K562 (cell line): Measurements from ENCODE around the gene ADCY9. TPM values are rescaled to one million over a fixed set of nuclear protein-coding genes. Genes with fewer than 3 reads are reported as not detected.

Experiments
- ATAC-seq: fragments of 200-7000 bp; cut with Tn5 transposase; 3 replicates; pipeline ENCODE4 v1.9.1; 2020; ENCODE audit warnings: moderate library complexity
- BruUV-seq: library from RNA; stranded (reverse); fragments of 400-500 nt; replicated peaks from 2 replicates; lab custom pipeline; 2021; lab: Mats Ljungman, UMichigan
- CTCF ChIA-PET: fragments of 300-600 bp; formaldehyde crosslinking; extraction: SDS; loops from one replicate; lab custom pipeline; 2021; ENCODE audit warnings: low intra/inter-chr PET ratio; lab: Yijun Ruan, JAX
- POLR2A ChIA-PET: fragments of 300-600, 350-650 bp; sonication (Branson Sonifier 250); formaldehyde crosslinking; extraction: SDS; loops from one replicate; lab custom pipeline; 2021; ENCODE audit warnings: antibody characterized with exemption, inconsistent platforms; lab: Yijun Ruan, JAX
- DNase-seq, 4 experiments: peaks; one replicate each; pipeline versions ENCODE4 v3.0.0 to v3.0.0-alpha.2; 2011 to 2018; ENCODE audit warnings: low spot score in 3 of 4, mixed read lengths in 3 of 4; ENCODE audit errors: extremely low read depth in 1 of 4
- FAIRE-seq: peaks from 2 replicates; lab custom pipeline; 2011; peaks lifted over from hg19 to GRCh38; lab: Jason Lieb, UNC
- H2AFZ ChIP-seq: 2 replicates; pipeline ENCODE4 v1.6.0; 2011; ENCODE audit warnings: low read depth, low read length, control low read depth, inconsistent platforms
- H3K27ac ChIP-seq: fragments of 200-600 bp; 3 replicates; pipeline ENCODE4 v1.8.0; 2011; ENCODE audit warnings: low read depth, mild to moderate bottlenecking, control low read depth, inconsistent platforms, low read length, moderate library complexity, mixed read lengths; ENCODE audit errors: extremely low read depth
- H3K27me3 ChIP-seq, 2 experiments: fragments of 300-600 bp in 1 of 2; 2 replicates in 1 of 2; 3 replicates in 1 of 2; pipeline versions ENCODE4 v1.6.0 to v1.8.0; 2011; ENCODE audit warnings: inconsistent platforms in 2 of 2, low read length in 2 of 2, mild to moderate bottlenecking in 1 of 2, mixed read lengths in 1 of 2, moderate library complexity in 1 of 2; ENCODE audit not compliant: control insufficient read depth in 2 of 2, insufficient read depth in 2 of 2
- H3K36me3 ChIP-seq: fragments of 300-600 bp; 3 replicates; pipeline ENCODE4 v1.8.0; 2011; ENCODE audit warnings: mild to moderate bottlenecking, low read length, inconsistent platforms; ENCODE audit not compliant: control insufficient read depth, insufficient read depth
- H3K4me1 ChIP-seq, 2 experiments: fragments of 200-600 bp in 1 of 2; replicated peaks in 1 of 2; 2 replicates in 1 of 2; 3 replicates in 1 of 2; pipeline versions ENCODE4 v1.5.1 to v1.8.0; 2011; ENCODE audit warnings: inconsistent platforms in 2 of 2, low read length in 2 of 2, mild to moderate bottlenecking in 1 of 2, mixed read lengths in 1 of 2, moderate library complexity in 1 of 2; ENCODE audit not compliant: control insufficient read depth in 2 of 2, insufficient read depth in 2 of 2
- H3K4me2 ChIP-seq: 2 replicates; pipeline ENCODE4 v1.6.1; 2011; ENCODE audit warnings: low read length, control low read depth, inconsistent platforms, mixed read lengths; ENCODE audit not compliant: insufficient read depth
- H3K4me3 ChIP-seq: fragments of 200-600 bp; sonication (generic), shearing (Covaris generic); 2 replicates; pipeline ENCODE4 v1.5.1; 2016; ENCODE audit warnings: control low read depth, inconsistent platforms
- H3K79me2 ChIP-seq: fragments of 200-600 bp; 3 replicates; pipeline ENCODE4 v1.8.0; 2011; ENCODE audit warnings: low read length, inconsistent platforms; ENCODE audit not compliant: control insufficient read depth, insufficient read depth
- H3K9ac ChIP-seq, 2 experiments: 2 replicates each; pipeline versions ENCODE4 v1.6.0 to v1.6.1; 2011; ENCODE audit warnings: low read depth in 2 of 2, low read length in 2 of 2, control low read depth in 1 of 2, inconsistent platforms in 1 of 2, mild to moderate bottlenecking in 1 of 2, mixed read lengths in 1 of 2; ENCODE audit not compliant: insufficient read depth in 1 of 2
- H3K9me1 ChIP-seq: one replicate; pipeline ENCODE4 v1.6.0; 2011; ENCODE audit warnings: inconsistent platforms, mild to moderate bottlenecking, low read length, moderate library complexity; ENCODE audit not compliant: control insufficient read depth, insufficient read depth
- H3K9me3 ChIP-seq: replicated peaks from 2 replicates; pipeline ENCODE4 v1.5.1; 2011; ENCODE audit warnings: low read depth, low read length, inconsistent platforms; ENCODE audit not compliant: control insufficient read depth, insufficient read depth
- H4K20me1 ChIP-seq: replicated peaks from 2 replicates; pipeline ENCODE4 v1.6.1; 2011; ENCODE audit warnings: low read length, inconsistent platforms, mixed read lengths; ENCODE audit not compliant: control insufficient read depth, insufficient read depth
- BHLHE40 ChIP-seq: IDR thresholded peaks from 2 replicates; pipeline ENCODE4 v1.6.1; 2011; ENCODE audit warnings: low read length, improper control_type of control experiment
- CXXC5 ChIP-seq: fragments of 250-450 bp; sonication (Bioruptor Pico); IDR thresholded peaks from 2 replicates; pipeline ENCODE4 v1.8.0; 2022; ENCODE audit warnings: inconsistent platforms, mild to moderate bottlenecking, moderate library complexity
- ETV6 ChIP-seq, 3 experiments: fragments of 150-350 bp in 1 of 3; sonication (generic) in 1 of 3; formaldehyde crosslinking in 1 of 3; IDR thresholded peaks; 2 replicates each; pipeline versions ENCODE4 v1.6.1 to v1.8.0; 2014 to 2022; ENCODE audit warnings: borderline replicate concordance in 2 of 3, low read depth in 2 of 3, antibody characterized with exemption in 1 of 3, low read length in 1 of 3, mild to moderate bottlenecking in 1 of 3, missing genetic modification reagents in 1 of 3
- MLX ChIP-seq, 2 experiments: fragments of 450-650 bp in 1 of 2; sonication (generic) in 1 of 2; formaldehyde crosslinking; conservative IDR thresholded peaks; 2 replicates each; pipeline versions ENCODE4 v1.4.0 to v1.8.1; 2020 to 2022; ENCODE audit warnings: mild to moderate bottlenecking in 1 of 2, missing genetic modification reagents in 1 of 2
- NFATC3 ChIP-seq: fragments of 450-650 bp; IDR thresholded peaks from 2 replicates; pipeline ENCODE4 v1.6.1; 2017; ENCODE audit warnings: mild to moderate bottlenecking
- NR3C1 ChIP-seq: sonication (generic); formaldehyde crosslinking; IDR thresholded peaks from 2 replicates; pipeline ENCODE4 v1.8.1; 2022; ENCODE audit warnings: missing genetic modification reagents
- PATZ1 ChIP-seq: fragments of 250-450 bp; sonication (Bioruptor Pico); IDR thresholded peaks from 2 replicates; pipeline ENCODE4 v1.5.0; 2020; ENCODE audit warnings: mild to moderate bottlenecking, borderline replicate concordance
- PHB2 ChIP-seq: fragments of 450-650 bp; IDR thresholded peaks from 2 replicates; pipeline ENCODE4 v1.6.1; 2017; ENCODE audit warnings: low read depth
- POLR3A ChIP-seq: IDR thresholded peaks from 2 replicates; pipeline ENCODE4 v1.6.1; 2011; ENCODE audit warnings: borderline replicate concordance, mild to moderate bottlenecking, moderate library complexity; ENCODE audit not compliant: insufficient read length, insufficient read depth; ENCODE audit errors: extremely low read depth
- POLR3G ChIP-seq: IDR thresholded peaks from 2 replicates; pipeline ENCODE4 v1.6.1; 2011; ENCODE audit not compliant: insufficient read length, insufficient replicate concordance; ENCODE audit errors: extremely low read depth
- RFX5 ChIP-seq: IDR thresholded peaks from 2 replicates; pipeline ENCODE4 v1.6.1; 2011; ENCODE audit warnings: low read depth, mild to moderate bottlenecking, improper control_type of control experiment, low read length
- ZNF232 ChIP-seq: sonication (generic); formaldehyde crosslinking; IDR thresholded peaks from 2 replicates; pipeline ENCODE4 v1.8.0; 2022; ENCODE audit warnings: mild to moderate bottlenecking, missing genetic modification reagents
- ZNF24 ChIP-seq: fragments of 450-650 bp; IDR thresholded peaks from 2 replicates; pipeline ENCODE4 v1.6.1; 2016
- ZNF263 ChIP-seq: sonication (generic); formaldehyde crosslinking; IDR thresholded peaks from 2 replicates; pipeline ENCODE4 v1.8.0; 2022; ENCODE audit warnings: mild to moderate bottlenecking, missing genetic modification reagents, borderline replicate concordance
- ZNF324 ChIP-seq: fragments of 250-450 bp; sonication (Bioruptor Pico); IDR thresholded peaks from 2 replicates; pipeline ENCODE4 v1.4.0; 2020; ENCODE audit warnings: mild to moderate bottlenecking
- ZNF583 ChIP-seq: fragments of 250-450 bp; sonication (Bioruptor Pico); IDR thresholded peaks from 2 replicates; pipeline ENCODE4 v1.4.0; 2020
- ZNF76 ChIP-seq: fragments of 250-450 bp; sonication (Bioruptor Pico); IDR thresholded peaks from 2 replicates; pipeline ENCODE4 v1.4.0; 2020; ENCODE audit warnings: mild to moderate bottlenecking, moderate library complexity, borderline replicate concordance
- ZNF764 ChIP-seq: fragments of 250-450 bp; sonication (Bioruptor Pico); IDR thresholded peaks from 2 replicates; pipeline ENCODE4 v1.4.0; 2020; ENCODE audit warnings: low read depth, mild to moderate bottlenecking, moderate library complexity
- ZNF785 ChIP-seq: fragments of 250-450 bp; sonication (Bioruptor Pico); IDR thresholded peaks from 2 replicates; pipeline ENCODE4 v1.4.0; 2020; ENCODE audit warnings: mild to moderate bottlenecking
- WGBS: fragments of 100-300 bp; shearing (Covaris generic); methylation state at CpG from one replicate; pipeline ENCODE4 v1.1.6; 2016; ENCODE audit warnings: low coverage, mixed read lengths; ENCODE audit not compliant: insufficient coverage; ENCODE audit errors: missing lambda C conversion rate; 5-methylcytosine and 5-hydroxymethylcytosine counted together
- in situ Hi-C: fragments of 300-500 bp; cut with MboI; formaldehyde crosslinking; loops from 4 replicates; pipeline ENCODE4 v1.15.0; 2018; ENCODE audit warnings: inconsistent platforms, mixed read lengths
- intact Hi-C: fragments of 100-400 bp; cut with micrococcal nuclease; formaldehyde crosslinking; loops from 2 replicates; pipeline ENCODE4 v1.14.2; 2022
- polyA plus RNA-seq, 8 experiments: library from polyadenylated mRNA; depleted of rRNA in 4 of 8; stranded (reverse) in 5 of 8; unstranded in 3 of 8; fragments of >200 nt; fragmentation: Nextera tagmentation in 2 of 8; fragmentation: Illumina TruSeq in 1 of 8; extraction: Ambion mirVana in 2 of 8; extraction: Trizol in 1 of 8; gene quantifications; 2 replicates each; pipeline versions ENCODE4 v1.2.1 to v1.2.3, GENCODE V29; 2011 to 2014; ENCODE audit warnings: inconsistent platforms in 1 of 8, missing spikeins in 1 of 8
- total RNA-seq, 7 experiments: library from RNA; depleted of rRNA in 6 of 7; stranded (reverse); fragments of >200 nt in 6 of 7; fragmentation: Illumina TruSeq in 2 of 7; extraction: Trizol in 2 of 7; gene quantifications; 2 replicates each; pipeline versions ENCODE4 v1.2.1 to v1.2.3, GENCODE V29; 2011 to 2021; ENCODE audit warnings: low replicate concordance in 1 of 7

The ADCY9 gene
- total and polyA plus RNA-seq, 9 of the 15 experiments (the other 6 are each of a cell fraction or from before 2014, with no cell fraction given): 0.03 to 0.29 (median 0.17) TPM

- 4% methylated on average over 2 of the region's 2 CpGs for WGBS
- intact Hi-C loops: no loop called here
These were observed 114.1 kb downstream of the ADCY9 start for GRCh38 chr16:4002121-4002520.

More at GRCh38 chr16:4002121-4002520, 114.1 kb downstream of the ADCY9 start:
- Histone ChIP-seq H3K9me1 (no peaks in the 10 kb centered on the region), H3K79me2 (no peaks in the 10 kb centered on the region), H3K9me3 (no peaks in the 10 kb centered on the region), H4K20me1 (0 out of 2 replicates have a peak, but pooled peaks cover 6% of the 10 kb centered on the region), H3K4me2 (no peak overlapping the region), H3K27me3 (peaks cover 50 to 74% of the 10 kb centered on the region in 2 experiments), H3K4me3 (no peak overlapping the region), H3K36me3 (no peaks in the 10 kb centered on the region), H3K4me1 (peaks cover 0 to 4% of the 10 kb centered on the region in 2 experiments; a peak in 3 of 5 replicates), H3K27ac (no peak overlapping the region)
- POLR2A ChIA-PET: no interaction called here
- no TSS peak for BruUV-seq
- DNase-seq (no peak), FAIRE-seq (no peak), ATAC-seq (no peak)
- in situ Hi-C loops: no loop called here
- no peak for TF ChIP-seq CXXC5 (CRISPR knock-in tag)
- no peak for TF ChIP-seq ETV6 (IDR thresholded peaks at IDR 0.05; ENCODE audit: borderline replicate concordance in 1 of 2, low read depth in 2 of 2, low read length in 1 of 2)
- TF ChIP-seq ETV6 (CRISPR knock-in tag; IDR thresholded peaks at IDR 0.05; ENCODE audit: borderline replicate concordance): no peak
- no peak for TF ChIP-seq ZNF764
- TF ChIP-seq POLR3G: no peak
- no peak for TF ChIP-seq ZNF263
- TF ChIP-seq ZNF324 (CRISPR knock-in tag): no peak
- no peak for TF ChIP-seq NFATC3
- TF ChIP-seq ZNF583 (CRISPR knock-in tag): no peak
- TF ChIP-seq ZNF24: no peak
- TF ChIP-seq PATZ1 (CRISPR knock-in tag): no peak
- no peak for TF ChIP-seq MLX (CRISPR knock-in tag; conservative IDR thresholded peaks at IDR 0.05)
- TF ChIP-seq RFX5: no peak
- no peak for TF ChIP-seq ZNF785
- TF ChIP-seq ZNF232 (CRISPR knock-in tag): no peak
- TF ChIP-seq NR3C1 (CRISPR knock-in tag): no peak
- TF ChIP-seq PHB2: no peak
- TF ChIP-seq POLR3A: no peak
- TF ChIP-seq ZNF76 (CRISPR knock-in tag): no peak
- no peak for TF ChIP-seq BHLHE40
- TF ChIP-seq, all 486 proteins: peak for 0
- no peak overlapping the region for H3K9ac ChIP-seq
- no peak overlapping the region for H2AFZ ChIP-seq
- CTCF ChIA-PET: no interaction called here
